Measurements from ENCODE around the gene MAP4K1. TPM values are rescaled to one million over a fixed set of nuclear protein-coding genes. Genes with fewer than 3 reads are reported as not detected.

MAP4K1 gene
- total RNA-seq, 1 experiment from 2014 or later, result 11.1 TPM

- BruUV-seq (replicated peaks), result no TSS peak
- DNase-seq (ENCODE audit: low read depth, low spot score), result no peak
- intact Hi-C loops (cut with micrococcal nuclease; ENCODE audit: unreplicated experiment) (no loop called here), in situ Hi-C loops (cut with HindIII; ENCODE audit: low pct_unique_long_range_greater_than_20kb, low sequenced_read_pairs) (loop anchor here (25.0 kb wide), 2 partner anchors 1125 to 1675 kb away; partner anchors contain the start of genes C19orf47, LEUTX and PLD3)
- ATAC-seq, result no peak
- peak overlapping the region; percentile 96 for H3K27ac ChIP-seq (ENCODE audit: low read length)
- no peak for TF ChIP-seq CTCF (IDR thresholded peaks at IDR 0.05)
- no peak for TF ChIP-seq POLR2AphosphoS5 (IDR thresholded peaks at IDR 0.05; ENCODE audit: low read depth, low read length)
- TF ChIP-seq TCF7L2 (IDR thresholded peaks at IDR 0.05; ENCODE audit: low read depth, low read length), result no peak; the same call in 1 of the 2 replicates
- TF ChIP-seq SIN3A (IDR thresholded peaks at IDR 0.05; ENCODE audit: borderline replicate concordance, insufficient read depth, low read depth, low read length), result no peak
- no peak for TF ChIP-seq REST (IDR thresholded peaks at IDR 0.05; ENCODE audit: insufficient read depth in 1 of 2, low read depth in 2 of 2, low read length in 1 of 2)
- peak overlapping the region in 1 of 2 experiments; percentile 5; a peak in 2 of 4 replicates for H3K4me3 ChIP-seq (ENCODE audit: low read depth in 2 of 2, low read length in 2 of 2)
- peaks cover 19% of the 10 kb centered on the region; the same call in 1 of the 2 replicates for H3K36me3 ChIP-seq (ENCODE audit: control insufficient read depth, insufficient read depth, low read length)
- H3K27me3 ChIP-seq (ENCODE audit: control insufficient read depth, insufficient read depth, low read length), result no peaks in the 10 kb centered on the region
- POLR2A ChIA-PET, result interaction anchor here (0.5 to 3.7 kb wide), 9 partner anchors 9 to 36 kb away, joined by 3 to 23 read pairs (median 10); partner anchors contain the start of gene ACTN4
- CTCF ChIA-PET, result interaction anchor here (0.7 to 1.1 kb wide), 4 partner anchors 25 to 126 kb away, joined by 3 to 7 read pairs (median 4); no protein-coding TSS in a partner anchor
- H3K9me3 ChIP-seq (ENCODE audit: control insufficient read depth, insufficient read depth, low read depth, low read length), result no peaks in the 10 kb centered on the region
- H3K4me1 ChIP-seq (ENCODE audit: control insufficient read depth, insufficient read depth, low read length), result peaks cover 100% of the 10 kb centered on the region
Measured at GRCh38 chr19:38661996-38662395, 44.2 kb upstream of the MAP4K1 start.

- in situ Hi-C loops (cut with HindIII; ENCODE audit: low pct_unique_long_range_greater_than_20kb, low sequenced_read_pairs), result loop anchor here (25.0 kb wide), 2 partner anchors 1126 to 1676 kb away; partner anchors contain the start of genes C19orf47, LEUTX and PLD3
- peak overlapping the region; percentile 96 for H3K27ac ChIP-seq (ENCODE audit: low read length)
- H3K27me3 ChIP-seq (ENCODE audit: control insufficient read depth, insufficient read depth, low read length), result no peaks in the 10 kb centered on the region
- ATAC-seq (no peak), DNase-seq (ENCODE audit: low read depth, low spot score) (no peak)
- no peak overlapping the region for H3K4me3 ChIP-seq (ENCODE audit: low read depth in 2 of 2, low read length in 2 of 2)
- no peaks in the 10 kb centered on the region for H3K9me3 ChIP-seq (ENCODE audit: control insufficient read depth, insufficient read depth, low read depth, low read length)
- H3K4me1 ChIP-seq (ENCODE audit: control insufficient read depth, insufficient read depth, low read length), result peaks cover 100% of the 10 kb centered on the region
- H3K36me3 ChIP-seq (ENCODE audit: control insufficient read depth, insufficient read depth, low read length), result peaks cover 22% of the 10 kb centered on the region; the same call in 1 of the 2 replicates
- BruUV-seq (replicated peaks), result no TSS peak
- ChIA-PET CTCF (interaction anchor here (1.2 kb wide), 1 partner anchor 10 kb away, joined by 5 read pairs; no protein-coding TSS in a partner anchor), POLR2A (interaction anchor here (0.6 to 1.0 kb wide), 2 partner anchors 12 to 137 kb away, joined by 3 to 9 read pairs; no protein-coding TSS in a partner anchor)
- TF ChIP-seq TCF7L2 (IDR thresholded peaks at IDR 0.05; ENCODE audit: low read depth, low read length) (peak; percentile 91), SIN3A (IDR thresholded peaks at IDR 0.05; ENCODE audit: borderline replicate concordance, insufficient read depth, low read depth, low read length) (no peak), POLR2AphosphoS5 (IDR thresholded peaks at IDR 0.05; ENCODE audit: low read depth, low read length) (no peak)
- intact Hi-C loops (cut with micrococcal nuclease; ENCODE audit: unreplicated experiment), result no loop called here
Measured at GRCh38 chr19:38661136-38661535, 43.4 kb upstream of the MAP4K1 start.
